Measurements from ENCODE around the gene SLC10A6.
A peak's percentile ranks its signal among the peaks of the same experiment; 100 is the strongest.
"Not testable (repeated sequence)": the region's sequence is repeated elsewhere in the genome, so short reads cannot be mapped to it uniquely, and the experiment has no call there.

SLC10A6 gene, protein sequence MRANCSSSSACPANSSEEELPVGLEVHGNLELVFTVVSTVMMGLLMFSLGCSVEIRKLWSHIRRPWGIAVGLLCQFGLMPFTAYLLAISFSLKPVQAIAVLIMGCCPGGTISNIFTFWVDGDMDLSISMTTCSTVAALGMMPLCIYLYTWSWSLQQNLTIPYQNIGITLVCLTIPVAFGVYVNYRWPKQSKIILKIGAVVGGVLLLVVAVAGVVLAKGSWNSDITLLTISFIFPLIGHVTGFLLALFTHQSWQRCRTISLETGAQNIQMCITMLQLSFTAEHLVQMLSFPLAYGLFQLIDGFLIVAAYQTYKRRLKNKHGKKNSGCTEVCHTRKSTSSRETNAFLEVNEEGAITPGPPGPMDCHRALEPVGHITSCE

DNA sequence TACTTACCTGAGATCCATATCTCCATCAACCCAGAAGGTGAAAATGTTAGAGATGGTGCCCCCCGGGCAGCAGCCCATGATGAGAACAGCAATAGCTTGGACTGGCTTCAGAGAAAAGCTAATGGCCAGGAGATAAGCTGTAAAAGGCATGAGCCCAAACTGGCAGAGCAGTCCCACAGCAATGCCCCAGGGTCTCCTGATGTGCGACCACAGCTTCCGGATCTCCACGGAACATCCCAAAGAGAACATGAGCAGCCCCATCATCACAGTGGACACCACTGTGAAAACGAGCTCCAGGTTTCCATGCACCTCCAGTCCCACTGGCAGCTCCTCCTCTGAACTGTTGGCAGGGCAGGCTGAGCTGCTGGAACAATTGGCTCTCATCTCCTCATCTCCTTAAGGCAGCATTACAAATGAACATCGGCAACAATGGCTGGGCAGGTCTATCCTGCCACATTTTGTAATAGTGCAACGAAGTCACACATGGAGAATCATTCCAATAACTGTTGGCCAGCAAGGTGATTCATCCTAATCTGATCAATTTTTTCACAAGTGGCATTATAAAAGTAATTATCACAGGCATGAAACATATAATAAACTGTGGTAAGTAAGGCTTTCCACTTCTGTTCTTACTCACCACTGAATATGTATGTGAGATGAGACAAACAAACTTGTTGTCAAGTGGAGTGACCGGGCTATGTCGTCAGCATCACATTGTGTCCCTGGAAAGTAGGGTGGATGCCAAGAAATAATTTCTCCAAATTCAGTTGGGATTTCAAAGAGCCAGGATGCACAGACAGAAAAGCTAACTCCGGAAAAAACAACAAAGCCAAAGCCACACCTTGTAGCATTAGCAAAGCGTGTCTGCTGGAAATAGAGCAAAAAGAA lies at the start of gene SLC10A6:
Gene SLC10A6, minus strand, starts transcription at position 653 of the 888 bp plus-strand sequence. Its CDS starts 269 bp downstream, at position 384.
- DNase-seq, result no peak

- no peak for DNase-seq
Measured at GRCh38 chr4:86898562-86898961, 49.4 kb upstream of the SLC10A6 start.

GRCh38 chr4:86896596-86896995 lies 47.4 kb upstream of the SLC10A6 start:
- DNase-seq, result no peak

GRCh38 chr4:86895692-86896488 lies 46.7 kb upstream of the SLC10A6 start:
- DNase-seq, result peak; percentile 19

- DNase-seq, result no peak
Measured at GRCh38 chr4:86894455-86894854, 45.3 kb upstream of the SLC10A6 start.

GRCh38 chr4:86893136-86893535 lies 44.0 kb upstream of the SLC10A6 start:
- no peak for DNase-seq

- peak; percentile 40 for DNase-seq
Measured at GRCh38 chr4:86892636-86892960, 43.4 kb upstream of the SLC10A6 start.

DNA sequence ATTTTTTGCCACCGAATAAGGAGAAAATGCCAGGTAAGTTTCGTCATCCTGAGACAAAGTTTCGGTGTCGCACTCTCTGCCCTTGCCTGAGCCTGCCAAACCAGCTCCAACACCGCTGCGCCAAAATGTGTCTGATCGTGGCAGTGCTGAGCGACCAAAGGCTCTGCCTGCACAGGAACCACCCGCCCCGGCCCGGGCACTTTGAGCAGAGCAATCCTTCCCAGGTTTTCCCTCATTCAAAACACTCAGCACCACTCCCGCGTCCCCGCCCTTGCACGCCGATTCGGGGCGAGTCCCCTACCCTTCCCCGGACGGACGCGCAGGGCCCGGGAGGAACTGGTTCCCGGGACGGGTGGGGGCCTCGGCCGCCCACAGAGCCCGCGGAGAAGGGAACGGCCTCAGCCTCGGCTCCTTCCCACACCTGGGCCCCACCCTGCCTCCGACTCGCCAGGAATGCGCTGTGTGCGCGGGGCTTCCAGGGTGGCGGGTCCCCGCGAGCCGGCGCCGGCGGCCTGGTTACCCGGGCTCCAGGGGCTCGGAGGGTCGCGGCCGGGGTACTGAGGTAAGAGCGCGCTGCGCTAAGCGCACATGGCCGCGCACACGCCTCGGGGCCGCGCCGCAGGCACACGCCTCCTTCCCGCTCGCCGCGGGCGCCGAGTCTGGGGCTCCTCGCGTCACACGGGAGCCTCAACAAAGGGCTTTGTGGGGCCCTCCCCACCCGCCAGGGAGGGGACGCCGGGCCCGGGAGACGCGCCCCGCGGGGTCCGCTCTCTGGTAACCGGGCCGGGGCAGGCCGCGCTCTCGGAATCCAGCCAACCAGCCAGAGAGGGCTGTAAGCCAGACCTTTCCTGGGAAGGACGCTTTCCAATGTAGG lies 42.8 kb upstream of the SLC10A6 start, which contains the start of gene C4orf36:
Gene C4orf36, minus strand, starts transcription at position 661 of the 874 bp plus-strand sequence. CDS start 902 bp downstream, outside the sequence.
- DNase-seq, result peak; percentile 54

GRCh38 chr4:86890790-86891189 lies 41.6 kb upstream of the SLC10A6 start:
- DNase-seq, result no peak

- no peak for DNase-seq
Measured at GRCh38 chr4:86879641-86880040, 30.5 kb upstream of the SLC10A6 start.

GRCh38 chr4:86878640-86879039 lies 29.5 kb upstream of the SLC10A6 start:
- DNase-seq, result no peak

DNA sequence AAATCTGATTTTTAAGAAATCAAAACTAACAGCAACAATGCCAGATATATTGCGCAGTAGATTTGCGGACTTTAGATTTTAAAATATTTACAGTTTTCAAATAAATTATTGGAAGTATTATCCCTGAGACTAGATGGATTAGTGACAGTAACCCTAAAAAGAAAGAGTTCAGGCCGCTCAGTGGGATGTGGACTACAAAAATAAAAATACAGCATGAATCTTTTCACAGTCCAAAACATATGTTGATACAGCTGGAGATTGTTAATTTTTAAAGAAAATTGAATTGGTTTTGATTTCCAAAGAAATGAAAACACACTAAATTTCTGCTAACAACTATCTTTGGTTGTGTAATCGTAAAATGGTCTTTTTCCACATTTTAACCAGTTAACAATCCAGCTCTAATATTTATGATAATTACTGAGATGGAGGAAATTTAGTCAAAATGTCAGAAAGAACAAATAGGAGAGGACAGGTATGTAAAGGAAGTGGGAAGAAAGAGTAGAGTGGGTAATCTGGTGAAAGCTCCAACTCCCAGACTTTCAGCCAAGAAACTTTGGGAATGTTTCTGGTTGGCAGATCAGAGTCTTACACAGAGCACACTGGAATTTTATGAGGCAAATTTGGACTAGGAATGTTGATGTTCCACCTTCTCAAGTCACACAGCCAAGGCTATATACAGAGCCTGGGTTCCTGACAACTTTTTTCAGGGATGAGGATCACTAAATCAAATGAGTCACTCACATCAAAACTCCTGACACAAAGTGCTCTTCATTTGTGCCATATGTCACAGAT lies 27.9 kb upstream of the SLC10A6 start:
- DNase-seq, result no peak

DNA sequence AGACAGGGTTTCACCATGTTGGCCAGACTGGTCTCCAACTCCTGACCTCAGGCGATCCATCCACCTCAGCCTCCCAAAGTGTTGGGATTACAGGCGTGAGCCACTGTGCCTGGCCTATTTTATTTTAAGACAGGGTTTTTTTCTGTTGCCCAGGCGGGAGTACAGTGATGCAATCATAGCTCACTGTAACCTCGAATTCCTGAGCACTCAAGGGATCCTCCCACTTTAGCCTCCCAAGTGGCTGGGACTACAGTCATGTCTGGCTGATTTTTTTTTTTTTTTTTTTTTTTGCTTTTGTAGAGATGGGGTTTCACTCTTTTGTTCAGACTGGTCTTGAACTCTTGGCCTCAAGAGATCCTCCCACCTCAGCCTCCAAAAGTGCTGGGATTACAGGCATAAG lies 26.3 kb upstream of the SLC10A6 start:
- not testable (repeated sequence) for DNase-seq

DNA sequence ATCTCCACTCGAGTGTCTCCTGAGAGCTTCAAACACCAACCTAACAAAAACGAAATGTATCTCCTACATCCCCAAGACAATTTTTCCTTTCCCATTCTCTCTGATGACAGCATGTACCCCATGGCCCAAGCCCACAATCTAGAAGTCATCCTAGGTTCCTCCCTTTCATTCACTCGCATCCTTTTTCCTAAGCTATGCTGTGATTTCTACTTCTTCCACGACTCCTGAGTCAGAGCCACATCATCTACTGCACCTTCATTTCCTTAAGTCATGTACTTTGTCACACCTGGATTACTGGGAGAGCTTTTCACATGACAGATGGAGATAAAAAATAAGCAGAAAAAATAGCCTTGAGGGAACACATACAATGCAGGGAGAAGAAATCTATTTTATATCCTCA lies 23.0 kb upstream of the SLC10A6 start:
- no peak for DNase-seq

GRCh38 chr4:86870442-86871069 lies 21.4 kb upstream of the SLC10A6 start:
- no peak for DNase-seq

- DNase-seq, result no peak
Measured at GRCh38 chr4:86857341-86858052, 8.3 kb upstream of the SLC10A6 start.

- no peak for DNase-seq
Measured at GRCh38 chr4:86856896-86857295, 7.7 kb upstream of the SLC10A6 start.

DNA sequence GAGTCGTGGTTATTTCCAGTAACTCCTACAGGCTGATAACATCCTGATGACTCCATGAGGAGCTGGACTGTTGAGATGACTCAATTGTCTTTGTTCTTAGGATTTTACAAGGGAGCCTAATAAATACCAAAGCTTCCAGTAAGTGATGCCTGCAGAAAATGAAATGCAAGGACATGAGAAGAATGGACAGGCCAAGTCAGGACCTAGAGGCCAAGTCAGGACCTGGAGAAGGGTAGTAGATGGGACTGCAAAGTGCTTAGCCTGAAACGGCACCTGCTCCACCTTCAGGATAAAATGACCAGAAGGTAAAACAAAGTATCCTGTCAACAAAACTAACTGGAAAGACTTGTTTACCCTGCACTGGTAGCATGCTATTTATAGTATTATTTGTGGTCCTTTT lies 6.4 kb upstream of the SLC10A6 start:
- no peak for DNase-seq

GRCh38 chr4:86853209-86853608 lies 4.0 kb upstream of the SLC10A6 start:
- DNase-seq, result no peak

DNA sequence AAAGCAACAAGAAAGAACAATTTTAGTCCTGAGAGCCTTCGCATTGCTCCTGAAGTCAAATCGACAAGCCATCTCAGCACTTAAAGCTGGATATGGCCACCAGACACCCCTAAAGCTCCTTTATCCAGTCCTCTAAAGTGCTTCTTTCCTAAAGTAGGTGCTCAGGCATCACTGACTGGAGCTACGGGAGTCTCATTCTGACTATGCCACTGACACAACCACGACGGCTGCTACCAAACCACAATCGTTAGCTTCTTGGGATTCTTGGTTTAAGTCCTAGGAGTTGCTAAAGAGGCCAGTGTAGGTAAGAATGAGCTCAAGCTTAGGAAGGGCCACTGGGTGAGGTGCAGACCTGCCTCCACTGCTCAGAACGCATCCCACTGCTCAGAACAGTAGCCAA lies 1.0 kb downstream of the SLC10A6 start:
- no peak for DNase-seq

Data from NCI-H2171 (cell line).